Uterus (tissue), 4 donors: ENCODE data around the gene SLC39A12. TPM values are rescaled to one million over a fixed set of nuclear protein-coding genes. Genes with fewer than 3 reads are reported as not detected.

ENCODE experiments used
- DNase-seq, 2 donors: peaks; one replicate each; pipeline ENCODE4 v3.0.0-alpha.2; 2019 to 2020
- H3K27ac ChIP-seq, 2 donors: fragments of 200-600 bp; sonication (generic); 1 replicate in 1 of 2; 2 replicates in 1 of 2; pipeline ENCODE4 v1.5.1; 2016 to 2018
- H3K27me3 ChIP-seq, 2 donors: fragments of 200-600 bp; sonication (generic); one replicate each; pipeline ENCODE4 v1.5.1; 2018 to 2019; ENCODE audit warnings: control low read depth in 1 of 2
- H3K36me3 ChIP-seq, 2 donors: fragments of 200-600 bp; sonication (generic); one replicate each; pipeline ENCODE4 v1.5.1; 2019; ENCODE audit warnings: control low read depth in 1 of 2
- H3K4me1 ChIP-seq, 2 donors: fragments of 200-600 bp; sonication (generic); one replicate each; pipeline ENCODE4 v1.5.1; 2018 to 2019; ENCODE audit warnings: control low read depth in 1 of 2
- H3K4me3 ChIP-seq, 2 donors: fragments of 200-600 bp; sonication (generic); 1 replicate in 1 of 2; 2 replicates in 1 of 2; pipeline ENCODE4 v1.5.1; 2018 to 2019; ENCODE audit warnings: mild to moderate bottlenecking in 1 of 2
- H3K9me3 ChIP-seq, 2 donors: fragments of 200-600 bp; sonication (generic); one replicate each; pipeline ENCODE4 v1.5.1; 2019; ENCODE audit warnings: control low read depth in 1 of 2
- CTCF ChIP-seq, 4 experiments: fragments of 200-600 bp in 2 of 4; fragments of 450-650 bp in 2 of 4; sonication (generic) in 2 of 4; IDR thresholded peaks; one replicate each; pipeline ENCODE4 v1.5.1; 2016 to 2019; ENCODE audit warnings: antibody characterized with exemption in 4 of 4, mild to moderate bottlenecking in 2 of 4, moderate library complexity in 1 of 4
- POLR2A ChIP-seq, 2 donors: fragments of 450-650 bp; IDR thresholded peaks; one replicate each; pipeline ENCODE4 v1.6.1; 2016; ENCODE audit warnings: antibody characterized with exemption in 2 of 2, mild to moderate bottlenecking in 1 of 2, moderate library complexity in 1 of 2
- intact Hi-C: fragments of 100-400 bp; cut with DNase I; formaldehyde crosslinking; loops from one replicate; pipeline ENCODE4 v1.15.1; 2023; ENCODE audit warnings: low total_unique reads
- total RNA-seq, 4 donors: library from RNA; depleted of rRNA in 3 of 4; stranded (reverse); fragments of >200 nt in 3 of 4; gene quantifications; one replicate each; pipeline versions ENCODE4 v1.1.0 to v1.2.4, GENCODE V29; 2014 to 2023
- donor health status: DM: yes; HTN: yes; CAD: no.

SLC39A12 gene
- total RNA-seq, 4 donors from 2014 or later: not detected

DNA sequence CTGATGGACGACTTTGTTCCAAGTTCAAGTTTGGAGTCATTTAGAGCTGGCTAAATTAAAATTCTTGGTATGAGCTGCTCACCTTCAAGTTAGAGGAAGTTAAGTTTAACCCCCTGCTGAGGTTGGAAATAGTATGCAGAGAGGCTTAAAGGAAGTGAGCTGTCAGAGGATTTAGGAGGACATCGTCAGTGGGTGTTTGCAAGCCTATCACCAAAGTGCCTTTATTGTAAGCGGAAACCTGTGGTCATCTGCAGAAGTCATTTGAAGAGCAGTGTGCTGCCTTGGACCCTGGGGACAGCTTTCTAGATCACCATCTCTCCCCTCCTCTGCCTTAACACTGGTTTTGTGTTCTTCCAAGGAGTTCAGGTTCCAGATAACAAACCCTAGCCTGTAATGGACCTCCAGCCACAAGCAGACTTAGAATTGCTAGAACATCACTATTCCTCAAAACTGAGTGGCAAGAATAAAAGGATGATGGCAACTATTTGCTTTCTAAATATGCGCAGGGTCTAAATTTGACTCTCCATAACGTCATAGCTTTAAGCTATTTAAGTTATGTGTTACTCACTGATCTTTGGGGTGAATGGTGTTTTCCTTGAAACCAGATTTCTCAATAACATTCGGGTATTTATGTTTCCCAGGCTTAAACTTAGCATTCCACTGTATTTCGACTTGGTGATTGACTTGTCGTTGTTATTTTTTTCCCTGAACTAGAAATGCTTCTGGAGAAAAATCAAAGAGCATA lies 93.4 kb downstream of the SLC39A12 start:
- Histone ChIP-seq H3K4me3 (no peak overlapping the region), H3K36me3 (no peaks in the 10 kb centered on the region), H3K4me1 (peaks cover 0 to 4% of the 10 kb centered on the region in 2 donors), H3K9me3 (no peaks in the 10 kb centered on the region), H3K27me3 (no peaks in the 10 kb centered on the region), H3K27ac (no peak overlapping the region)
- no peak for DNase-seq
- intact Hi-C loops: no loop called here
- TF ChIP-seq POLR2A (IDR thresholded peaks at IDR 0.05) (no peak), CTCF (IDR thresholded peaks at IDR 0.05) (no peak)

DNA sequence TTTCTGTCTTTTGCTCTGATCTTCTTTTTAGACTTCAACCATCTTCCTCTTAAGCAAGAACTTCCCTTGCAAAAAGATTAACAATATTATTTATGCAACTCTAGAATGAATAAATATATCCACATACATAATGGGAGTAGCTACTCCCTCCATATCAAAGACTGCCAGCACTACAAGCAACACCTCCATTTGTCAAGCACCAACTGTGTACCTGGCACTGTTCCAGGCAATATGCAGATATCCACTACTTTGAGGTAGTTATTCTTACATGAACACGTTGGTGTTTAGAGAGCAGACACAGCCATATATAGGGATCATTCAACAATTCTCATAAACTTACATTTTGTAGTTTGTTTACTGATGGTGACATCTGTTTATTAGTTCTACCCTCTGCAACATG lies 104.9 kb downstream of the SLC39A12 start:
- Histone ChIP-seq H3K4me3 (no peak overlapping the region), H3K9me3 (no peaks in the 10 kb centered on the region), H3K27ac (no peak overlapping the region), H3K4me1 (no peaks in the 10 kb centered on the region), H3K36me3 (no peaks in the 10 kb centered on the region), H3K27me3 (no peaks in the 10 kb centered on the region)
- intact Hi-C loops: no loop called here
- no peak for DNase-seq
- no peak for TF ChIP-seq CTCF (IDR thresholded peaks at IDR 0.05)
- TF ChIP-seq POLR2A (IDR thresholded peaks at IDR 0.05): no peak

DNA sequence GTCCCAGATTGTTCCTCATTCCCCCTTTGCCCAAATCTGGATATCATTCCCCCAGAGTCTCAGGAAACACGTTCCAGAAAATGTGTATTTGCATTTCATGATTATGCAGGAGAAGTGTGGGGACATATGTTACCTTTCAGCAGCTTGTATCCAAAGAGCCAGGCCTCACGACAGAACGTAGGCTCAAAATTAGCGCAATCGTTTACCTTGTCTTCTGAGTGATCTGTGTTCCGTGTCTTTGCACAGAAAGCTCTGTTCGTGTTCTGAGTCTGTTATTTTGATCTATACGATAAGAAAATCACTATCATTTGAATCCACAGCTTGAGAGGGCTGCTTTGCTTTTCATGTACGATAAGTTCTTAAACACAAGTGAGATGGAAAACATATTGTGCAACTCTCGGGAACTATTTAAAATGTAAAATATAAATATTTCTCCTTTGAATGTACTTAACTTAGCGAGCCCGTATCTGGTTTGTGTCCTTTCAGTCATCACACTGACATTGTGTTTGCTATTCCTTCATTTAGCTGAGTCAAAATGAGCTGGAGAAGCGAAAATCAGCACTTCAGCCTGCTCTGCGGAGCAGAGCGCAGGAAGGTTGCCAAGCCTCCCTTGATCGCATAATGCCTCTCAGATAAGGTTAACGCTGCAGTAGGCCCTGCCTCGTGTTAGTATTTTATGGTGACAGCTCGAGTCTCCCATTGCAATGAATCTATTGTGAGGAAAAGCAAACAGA lies 108.3 kb downstream of the SLC39A12 start:
- H3K9me3 ChIP-seq: no peaks in the 10 kb centered on the region
- no peaks in the 10 kb centered on the region for H3K36me3 ChIP-seq
- H3K4me1 ChIP-seq: no peaks in the 10 kb centered on the region
- H3K27me3 ChIP-seq: no peaks in the 10 kb centered on the region
- no peak overlapping the region for H3K4me3 ChIP-seq
- peak; percentile 41 to 71 for DNase-seq
- TF ChIP-seq POLR2A (IDR thresholded peaks at IDR 0.05): no peak
- no peak for TF ChIP-seq CTCF (IDR thresholded peaks at IDR 0.05)
- peak overlapping the region; percentile 39 to 58 for H3K27ac ChIP-seq
- intact Hi-C loops: no loop called here

DNA sequence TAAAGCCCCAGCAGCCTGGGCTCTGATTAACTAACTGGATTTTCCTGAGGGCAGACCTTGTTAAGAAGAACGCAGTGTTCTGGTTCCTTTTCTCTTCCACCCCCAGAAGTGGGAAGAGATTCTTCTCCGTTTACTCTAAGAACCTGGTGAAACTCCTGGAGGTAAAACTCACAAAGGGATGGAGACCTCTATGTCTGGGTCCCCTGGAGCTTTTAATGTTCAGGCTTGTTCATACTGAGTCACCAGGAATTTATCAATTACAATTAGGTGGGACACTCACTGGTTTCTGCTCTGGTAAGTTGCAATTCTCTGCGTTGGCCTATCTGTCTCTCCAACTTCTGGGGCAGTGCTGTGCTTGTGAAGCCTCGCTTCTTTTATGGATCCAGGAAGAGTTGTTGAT lies 115.2 kb downstream of the SLC39A12 start:
- no peaks in the 10 kb centered on the region for H3K27me3 ChIP-seq
- no peak for DNase-seq
- no peaks in the 10 kb centered on the region for H3K36me3 ChIP-seq
- H3K4me1 ChIP-seq: no peaks in the 10 kb centered on the region
- no peak overlapping the region for H3K4me3 ChIP-seq
- TF ChIP-seq CTCF (IDR thresholded peaks at IDR 0.05): no peak
- no peak for TF ChIP-seq POLR2A (IDR thresholded peaks at IDR 0.05)
- no peaks in the 10 kb centered on the region for H3K9me3 ChIP-seq
- no peak overlapping the region for H3K27ac ChIP-seq
- intact Hi-C loops: no loop called here

DNA sequence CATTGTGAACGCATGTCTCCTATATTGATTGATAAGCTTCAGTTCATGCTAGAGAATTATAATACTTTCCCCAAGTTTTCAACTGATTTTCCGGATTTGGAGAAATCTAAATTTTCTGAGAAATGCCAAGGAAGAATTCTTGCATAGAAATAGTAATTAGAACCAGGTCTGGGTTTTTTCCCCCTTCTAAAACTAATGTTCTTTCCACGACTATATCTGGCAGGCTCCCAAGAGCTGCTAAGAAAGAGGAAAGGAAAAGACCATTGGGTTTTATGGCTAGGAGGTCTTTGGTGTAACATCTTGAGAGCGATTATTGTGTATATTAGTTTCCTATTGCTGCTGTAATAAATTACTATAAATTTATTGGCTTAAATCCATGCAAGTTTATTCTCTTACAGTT lies 116.7 kb downstream of the SLC39A12 start:
- no peaks in the 10 kb centered on the region for H3K36me3 ChIP-seq
- no peaks in the 10 kb centered on the region for H3K4me1 ChIP-seq
- no peak overlapping the region for H3K4me3 ChIP-seq
- no peaks in the 10 kb centered on the region for H3K27me3 ChIP-seq
- no peak for TF ChIP-seq CTCF (IDR thresholded peaks at IDR 0.05)
- no peak for TF ChIP-seq POLR2A (IDR thresholded peaks at IDR 0.05)
- no peak overlapping the region for H3K27ac ChIP-seq
- intact Hi-C loops: no loop called here
- H3K9me3 ChIP-seq: no peaks in the 10 kb centered on the region
- no peak for DNase-seq
